DND-41 (cell line): ENCODE measurements around the gene MAGEC2.

Source experiments
- ATAC-seq: fragments of 200-7000 bp; cut with Tn5 transposase; 3 replicates; pipeline ENCODE4 v1.9.1; 2021; ENCODE audit warnings: low read depth; ENCODE audit not compliant: insufficient read depth
- DNase-seq: peaks from one replicate; pipeline ENCODE4 v3.0.0-alpha.2; 2020
- H2AFZ ChIP-seq: 2 replicates; pipeline ENCODE4 v1.6.0; 2012; ENCODE audit warnings: low read depth, low read length
- H3K27ac ChIP-seq: 2 replicates; pipeline ENCODE4 v1.5.1; 2012; ENCODE audit warnings: low read length, inconsistent platforms
- H3K27me3 ChIP-seq: fragments of 200-600 bp; sonication (generic); 2 replicates; pipeline ENCODE4 v1.6.0; 2012; ENCODE audit warnings: low read length, mild to moderate bottlenecking, inconsistent platforms; ENCODE audit not compliant: insufficient read depth, poor library complexity
- H3K36me3 ChIP-seq: 2 replicates; pipeline ENCODE4 v1.5.1; 2012; ENCODE audit warnings: low read length, inconsistent platforms; ENCODE audit not compliant: insufficient read depth
- H3K4me1 ChIP-seq: 2 replicates; pipeline ENCODE4 v1.5.1; 2012; ENCODE audit warnings: mild to moderate bottlenecking, low read length; ENCODE audit not compliant: insufficient read depth
- H3K4me2 ChIP-seq: 2 replicates; pipeline ENCODE4 v1.6.0; 2012; ENCODE audit warnings: mild to moderate bottlenecking, moderate library complexity, low read length, inconsistent platforms; ENCODE audit not compliant: insufficient read depth
- H3K4me3 ChIP-seq, 2 experiments: fragments of 200-600 bp in 1 of 2; shearing (Covaris generic) in 1 of 2; 2 replicates each; pipeline ENCODE4 v1.5.1; 2012 to 2016; ENCODE audit warnings: inconsistent platforms in 2 of 2, low read length in 2 of 2, mild to moderate bottlenecking in 2 of 2, low read depth in 1 of 2, moderate library complexity in 1 of 2
- H3K79me2 ChIP-seq: 2 replicates; pipeline ENCODE4 v1.6.0; 2012; ENCODE audit warnings: low read length, inconsistent platforms; ENCODE audit not compliant: insufficient read depth
- H3K9ac ChIP-seq: 2 replicates; pipeline ENCODE4 v1.6.0; 2012; ENCODE audit warnings: low read depth, mild to moderate bottlenecking, inconsistent platforms, low read length, moderate library complexity
- H3K9me3 ChIP-seq: 2 replicates; pipeline ENCODE4 v1.5.1; 2012; ENCODE audit warnings: low read length, moderate library complexity, mild to moderate bottlenecking, inconsistent platforms; ENCODE audit not compliant: insufficient read depth, severe bottlenecking
- H4K20me1 ChIP-seq: 2 replicates; pipeline ENCODE4 v1.6.0; 2012; ENCODE audit warnings: low read length; ENCODE audit not compliant: insufficient read depth
- CTCF ChIP-seq: IDR thresholded peaks from 2 replicates; pipeline ENCODE4 v1.5.1; 2012; ENCODE audit warnings: borderline replicate concordance, low read length, moderate library complexity, mild to moderate bottlenecking; ENCODE audit not compliant: poor library complexity, severe bottlenecking; ENCODE audit errors: extremely low read depth
- EZH2 ChIP-seq: IDR thresholded peaks from 3 replicates; pipeline ENCODE4 v1.6.1; 2012; ENCODE audit warnings: borderline replicate concordance, low read depth, mild to moderate bottlenecking, moderate library complexity, low read length, inconsistent platforms; ENCODE audit not compliant: severe bottlenecking

The MAGEC2 gene

GRCh38 chrX:142184756-142185602 is 20.1 kb downstream of the MAGEC2 start:
- H3K27ac ChIP-seq: no peak overlapping the region
- H4K20me1 ChIP-seq: no peaks in the 10 kb centered on the region
- no peak overlapping the region for H2AFZ ChIP-seq
- no peaks in the 10 kb centered on the region for H3K36me3 ChIP-seq
- H3K9me3 ChIP-seq: no peaks in the 10 kb centered on the region
- ATAC-seq (no peak), DNase-seq (no peak)
- no peaks in the 10 kb centered on the region for H3K79me2 ChIP-seq
- no peak overlapping the region for H3K9ac ChIP-seq
- no peaks in the 10 kb centered on the region for H3K4me1 ChIP-seq
- H3K4me3 ChIP-seq: no peak overlapping the region
- no peak overlapping the region for H3K4me2 ChIP-seq
- no peak for TF ChIP-seq CTCF
- TF ChIP-seq EZH2: no peak
- no peaks in the 10 kb centered on the region for H3K27me3 ChIP-seq

DNA sequence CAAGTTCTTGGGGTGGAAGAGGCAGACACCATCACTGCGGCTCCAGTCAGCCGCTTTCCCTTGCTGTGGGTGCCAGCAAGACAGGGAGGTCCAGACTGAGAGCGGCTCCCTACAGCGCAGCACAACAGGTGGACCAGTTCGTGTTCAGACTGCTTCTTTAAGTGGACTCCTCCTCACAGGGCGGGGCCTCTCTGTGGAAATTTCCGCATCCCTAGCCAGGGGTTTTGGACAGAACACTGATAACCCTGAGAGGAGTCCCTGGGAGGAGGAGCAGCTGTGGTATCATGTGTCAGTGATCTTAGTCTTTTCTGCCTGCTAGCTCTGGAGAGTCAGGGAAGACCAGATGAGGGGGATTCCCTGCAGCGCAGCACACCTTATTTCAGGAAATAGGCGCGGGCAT is 48.5 kb downstream of the MAGEC2 start:
- H3K36me3 ChIP-seq: no peaks in the 10 kb centered on the region
- no peak overlapping the region for H3K4me3 ChIP-seq
- no peak for ATAC-seq
- no peak overlapping the region for H3K27ac ChIP-seq
- no peak overlapping the region for H3K4me2 ChIP-seq
- H3K9ac ChIP-seq: no peak overlapping the region
- no peaks in the 10 kb centered on the region for H3K4me1 ChIP-seq
- no peaks in the 10 kb centered on the region for H3K79me2 ChIP-seq
- no peaks in the 10 kb centered on the region for H3K27me3 ChIP-seq
- TF ChIP-seq CTCF (no peak), EZH2 (no peak)
- no peaks in the 10 kb centered on the region for H4K20me1 ChIP-seq
- no peaks in the 10 kb centered on the region for H3K9me3 ChIP-seq
- no peak overlapping the region for H2AFZ ChIP-seq
- no peak for DNase-seq
